22Rv1 (cell line): ENCODE results near the gene AP3S1.
"Not testable (repeated sequence)": the region's sequence is repeated elsewhere in the genome, so short reads cannot be mapped to it uniquely, and the experiment has no call there.

Source experiments
- H3K27ac ChIP-seq: fragments of 450-650 bp; 2 replicates; pipeline ENCODE4 v1.5.1; 2017
- CTCF ChIP-seq: fragments of 450-650 bp; IDR thresholded peaks from 2 replicates; pipeline ENCODE4 v1.5.1; 2017; ENCODE audit warnings: mild to moderate bottlenecking
- ZFX ChIP-seq: fragments of 450-650 bp; IDR thresholded peaks from 2 replicates; pipeline ENCODE4 v1.6.1; 2017; ENCODE audit warnings: antibody characterized with exemption, borderline replicate concordance

Gene AP3S1

GRCh38 chr5:115806986-115807653 is 34.6 kb upstream of the AP3S1 start:
- H3K27ac ChIP-seq, result no peak overlapping the region
- TF ChIP-seq CTCF (no peak), ZFX (no peak)

DNA sequence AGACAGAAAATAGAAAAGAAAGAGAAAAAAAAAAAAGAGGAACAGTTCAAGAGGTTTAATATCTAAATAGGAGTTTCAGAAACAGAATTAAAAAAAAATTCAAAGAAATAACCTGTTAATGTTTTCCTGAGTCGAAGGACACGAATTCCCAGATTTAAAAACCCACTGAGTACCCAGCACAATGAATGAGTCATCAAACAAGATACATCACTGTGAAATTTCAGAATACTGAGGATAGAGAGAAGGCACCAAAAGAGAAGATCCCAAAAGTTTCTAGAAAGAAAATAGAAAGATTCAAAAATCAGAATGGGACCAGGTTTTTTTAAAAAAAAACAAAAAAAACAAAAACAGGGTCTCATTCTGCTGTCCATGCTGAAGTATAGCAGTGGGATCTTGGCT is 34.1 kb upstream of the AP3S1 start:
- TF ChIP-seq ZFX, result no peak
- no peak for TF ChIP-seq CTCF
- no peak overlapping the region for H3K27ac ChIP-seq

DNA sequence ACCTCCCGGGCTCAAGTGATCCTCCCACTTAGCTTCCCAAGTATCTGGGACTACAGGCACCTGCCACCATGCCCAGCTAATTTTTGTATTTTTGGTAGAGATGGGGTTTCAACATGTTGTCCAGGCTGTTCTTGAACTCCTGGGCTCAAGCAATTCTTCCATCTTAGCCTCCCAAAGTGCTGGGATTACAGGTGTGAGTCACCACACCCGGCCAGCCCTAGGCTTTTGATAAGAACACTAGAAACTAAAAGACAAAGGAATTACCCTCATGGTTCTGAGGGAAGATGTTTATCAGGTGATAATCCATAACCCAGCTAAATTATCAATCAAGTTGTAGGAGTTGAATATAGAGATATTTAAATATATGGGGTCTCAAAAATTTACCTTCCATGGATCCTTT is 33.7 kb upstream of the AP3S1 start:
- not testable (repeated sequence) for H3K27ac ChIP-seq

DNA sequence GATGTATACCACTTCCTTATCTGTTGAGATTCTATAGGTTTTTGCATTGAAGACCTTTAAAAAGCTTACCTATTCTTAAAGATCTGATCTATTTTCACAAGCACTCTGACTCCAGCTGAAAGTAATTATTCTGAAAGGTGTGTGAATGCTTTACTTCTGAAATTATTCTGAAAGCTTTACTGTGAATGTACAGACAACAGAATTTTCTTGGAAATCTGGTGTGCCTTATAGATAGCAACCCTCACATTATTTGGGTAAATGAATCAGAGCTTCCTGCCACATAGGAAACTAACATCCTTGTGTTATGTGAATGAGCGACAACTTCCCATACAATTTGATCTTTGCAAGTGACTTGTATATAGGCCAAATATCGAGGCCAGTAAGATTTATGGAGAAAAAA is 31.8 kb upstream of the AP3S1 start:
- no peak overlapping the region for H3K27ac ChIP-seq
- TF ChIP-seq ZFX (no peak), CTCF (no peak)

- TF ChIP-seq CTCF (no peak), ZFX (no peak)
- H3K27ac ChIP-seq, result no peak overlapping the region
These were observed 31.0 kb upstream of the AP3S1 start for GRCh38 chr5:115810761-115811160.

- TF ChIP-seq ZFX (no peak), CTCF (no peak)
- no peak overlapping the region for H3K27ac ChIP-seq
These were observed 30.3 kb upstream of the AP3S1 start for GRCh38 chr5:115811406-115811805.

GRCh38 chr5:115812372-115812771 is 29.4 kb upstream of the AP3S1 start:
- no peak for TF ChIP-seq ZFX
- no peak for TF ChIP-seq CTCF
- H3K27ac ChIP-seq, result no peak overlapping the region

- TF ChIP-seq ZFX (no peak), CTCF (no peak)
- H3K27ac ChIP-seq, result no peak overlapping the region
These were observed 28.0 kb upstream of the AP3S1 start for GRCh38 chr5:115813719-115814118.
